Keratinocyte (primary cell): ENCODE results near the gene NUFIP2.

ENCODE experiments used
- EZH2 ChIP-seq: IDR thresholded peaks from one replicate; pipeline ENCODE4 v1.6.1; 2012; ENCODE audit warnings: inconsistent platforms, mild to moderate bottlenecking, low read length, moderate library complexity
- TF ChIP-seq, protein P1 (sequence below), 3 experiments: IDR thresholded peaks in 1 of 3; conservative IDR thresholded peaks in 1 of 3; optimal IDR thresholded peaks in 1 of 3; 2 replicates in 2 of 3; 3 replicates in 1 of 3; pipeline versions ENCODE3 to v1.5.1; 2011; ENCODE audit warnings: low read length in 3 of 3, mild to moderate bottlenecking in 3 of 3, moderate library complexity in 2 of 3, control low read depth in 1 of 3, inconsistent platforms in 1 of 3; ENCODE audit not compliant: insufficient read depth in 2 of 3; ENCODE audit errors: extremely low read depth in 1 of 3

DNA sequence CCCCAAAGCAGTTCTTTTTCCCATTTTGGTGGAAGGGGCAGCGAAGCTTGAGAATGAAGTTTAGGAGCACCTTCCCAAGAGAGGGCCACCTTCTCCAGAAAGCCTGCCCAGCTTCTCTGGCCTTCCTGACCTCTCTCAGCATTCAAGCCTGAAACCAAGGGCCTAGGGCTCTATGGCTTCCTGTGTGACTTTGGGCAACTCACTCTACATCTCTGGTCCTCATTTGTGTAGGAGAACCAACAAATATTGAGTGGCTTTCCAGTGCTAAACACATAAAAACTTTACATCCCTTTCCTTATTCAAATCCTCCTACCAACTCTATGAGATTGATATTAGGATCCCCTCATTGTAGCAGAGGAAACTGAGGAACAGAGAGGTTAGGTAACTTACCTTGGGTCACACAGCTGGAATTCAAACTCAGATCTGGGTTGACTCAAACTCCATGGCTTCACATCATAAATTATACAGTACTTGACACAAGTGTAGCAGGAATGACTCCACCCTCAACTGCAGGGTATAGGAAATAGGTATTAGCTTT lies 81.8 kb downstream of the NUFIP2 start:
- TF ChIP-seq, protein P1, sequence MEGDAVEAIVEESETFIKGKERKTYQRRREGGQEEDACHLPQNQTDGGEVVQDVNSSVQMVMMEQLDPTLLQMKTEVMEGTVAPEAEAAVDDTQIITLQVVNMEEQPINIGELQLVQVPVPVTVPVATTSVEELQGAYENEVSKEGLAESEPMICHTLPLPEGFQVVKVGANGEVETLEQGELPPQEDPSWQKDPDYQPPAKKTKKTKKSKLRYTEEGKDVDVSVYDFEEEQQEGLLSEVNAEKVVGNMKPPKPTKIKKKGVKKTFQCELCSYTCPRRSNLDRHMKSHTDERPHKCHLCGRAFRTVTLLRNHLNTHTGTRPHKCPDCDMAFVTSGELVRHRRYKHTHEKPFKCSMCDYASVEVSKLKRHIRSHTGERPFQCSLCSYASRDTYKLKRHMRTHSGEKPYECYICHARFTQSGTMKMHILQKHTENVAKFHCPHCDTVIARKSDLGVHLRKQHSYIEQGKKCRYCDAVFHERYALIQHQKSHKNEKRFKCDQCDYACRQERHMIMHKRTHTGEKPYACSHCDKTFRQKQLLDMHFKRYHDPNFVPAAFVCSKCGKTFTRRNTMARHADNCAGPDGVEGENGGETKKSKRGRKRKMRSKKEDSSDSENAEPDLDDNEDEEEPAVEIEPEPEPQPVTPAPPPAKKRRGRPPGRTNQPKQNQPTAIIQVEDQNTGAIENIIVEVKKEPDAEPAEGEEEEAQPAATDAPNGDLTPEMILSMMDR (optimal IDR thresholded peaks at IDR 0.05 in 1 of 3, IDR thresholded peaks at IDR 0.05 in 1 of 3, conservative IDR thresholded peaks at IDR 0.05 in 1 of 3; ENCODE audit: extremely low read depth in 1 of 3, insufficient read depth in 2 of 3, low read length in 3 of 3), result no peak
- TF ChIP-seq EZH2, result no peak
